Activated T-helper 2 cell treated with anti-CD3 and anti-CD28 coated beads, Interferon-gamma antibody, Interleukin-2, Interleukin-4, amounts not matched to agents 10 μg/mL and 5 μg/mL and 100 μg/mL, durations not matched to agents 14 hours and 24 hours and 36 hours (primary cell): ENCODE measurements around the gene DOK1. TPM values are rescaled to one million over a fixed set of nuclear protein-coding genes. Genes with fewer than 3 reads are reported as not detected.
"Not testable (repeated sequence)": the region's sequence is repeated elsewhere in the genome, so short reads cannot be mapped to it uniquely, and the experiment has no call there.

ENCODE experiments used
- DNase-seq: peaks from one replicate; pipeline ENCODE4 v3.0.0; 2021; ENCODE audit warnings: low spot score
- H3K27ac Mint-ChIP-seq: one replicate; pipeline ENCODE4 v1.8.0; 2021; ENCODE audit warnings: mixed read lengths
- H3K27me3 Mint-ChIP-seq: one replicate; pipeline ENCODE4 v1.8.0; 2021; ENCODE audit warnings: low read depth, mixed read lengths
- H3K36me3 Mint-ChIP-seq: one replicate; pipeline ENCODE4 v1.8.0; 2021; ENCODE audit warnings: low read depth, mixed read lengths
- H3K4me1 Mint-ChIP-seq: one replicate; pipeline ENCODE4 v1.8.0; 2021; ENCODE audit warnings: low read depth, mixed read lengths
- H3K4me3 Mint-ChIP-seq: one replicate; pipeline ENCODE4 v1.8.0; 2021; ENCODE audit warnings: low read depth, mild to moderate bottlenecking, moderate library complexity, mixed read lengths
- H3K9me3 Mint-ChIP-seq: one replicate; pipeline ENCODE4 v1.8.0; 2021; ENCODE audit warnings: mixed read lengths
- intact Hi-C: fragments of 100-400 bp; cut with micrococcal nuclease; formaldehyde crosslinking; loops from one replicate; pipeline ENCODE4 v1.15.1; 2023
- total RNA-seq: library from RNA; stranded (reverse); gene quantifications from 2 replicates; pipeline ENCODE4 v1.2.3, GENCODE V29; 2022

The DOK1 gene
- total RNA-seq, 1 donor from 2014 or later = 41.4 TPM

GRCh38 chr2:74556159-74556558, 1.6 kb downstream of the DOK1 start:
- DNase-seq = no peak
- no peaks in the 10 kb centered on the region for H3K27me3 Mint-ChIP-seq
- no peaks in the 10 kb centered on the region for H3K9me3 Mint-ChIP-seq
- H3K27ac Mint-ChIP-seq = peak overlapping the region; percentile 34
- peaks cover 30% of the 10 kb centered on the region for H3K4me1 Mint-ChIP-seq
- intact Hi-C loops = no loop called here
- peak overlapping the region; percentile 97 for H3K4me3 Mint-ChIP-seq
- peaks cover 25% of the 10 kb centered on the region for H3K36me3 Mint-ChIP-seq

- no peak overlapping the region for H3K27ac Mint-ChIP-seq
- H3K36me3 Mint-ChIP-seq = peaks cover 25% of the 10 kb centered on the region
- no peak for DNase-seq
- H3K4me1 Mint-ChIP-seq = peaks cover 25% of the 10 kb centered on the region
- intact Hi-C loops = no loop called here
- H3K9me3 Mint-ChIP-seq = no peaks in the 10 kb centered on the region
- H3K4me3 Mint-ChIP-seq = peak overlapping the region; percentile 22
- no peaks in the 10 kb centered on the region for H3K27me3 Mint-ChIP-seq
Observed at GRCh38 chr2:74556831-74557370, 2.4 kb downstream of the DOK1 start.

GRCh38 chr2:74558284-74559230, 4.0 kb downstream of the DOK1 start:
- intact Hi-C loops = no loop called here
- H3K27ac Mint-ChIP-seq = no peak overlapping the region
- peaks cover 25% of the 10 kb centered on the region for H3K36me3 Mint-ChIP-seq
- peaks cover 27% of the 10 kb centered on the region for H3K4me1 Mint-ChIP-seq
- no peaks in the 10 kb centered on the region for H3K27me3 Mint-ChIP-seq
- no peak overlapping the region for H3K4me3 Mint-ChIP-seq
- no peak for DNase-seq
- H3K9me3 Mint-ChIP-seq = no peaks in the 10 kb centered on the region

- intact Hi-C loops = no loop called here
- H3K27me3 Mint-ChIP-seq = no peaks in the 10 kb centered on the region
Observed at GRCh38 chr2:74559912-74560311, 5.4 kb downstream of the DOK1 start.

GRCh38 chr2:74560591-74560990, 6.1 kb downstream of the DOK1 start:
- no peaks in the 10 kb centered on the region for H3K27me3 Mint-ChIP-seq
- H3K4me1 Mint-ChIP-seq = peaks cover 33% of the 10 kb centered on the region
- intact Hi-C loops = no loop called here
- H3K36me3 Mint-ChIP-seq = peaks cover 16% of the 10 kb centered on the region
- DNase-seq = no peak
- no peaks in the 10 kb centered on the region for H3K9me3 Mint-ChIP-seq
- no peak overlapping the region for H3K27ac Mint-ChIP-seq
- no peak overlapping the region for H3K4me3 Mint-ChIP-seq

More at GRCh38 chr2:74559912-74560311, 5.4 kb downstream of the DOK1 start:
- H3K4me3 Mint-ChIP-seq = no peak overlapping the region
- H3K4me1 Mint-ChIP-seq = peaks cover 33% of the 10 kb centered on the region
- H3K27ac Mint-ChIP-seq = no peak overlapping the region
- DNase-seq = no peak
- peaks cover 22% of the 10 kb centered on the region for H3K36me3 Mint-ChIP-seq
- H3K9me3 Mint-ChIP-seq = no peaks in the 10 kb centered on the region

GRCh38 chr2:74561022-74561421, 6.5 kb downstream of the DOK1 start:
- H3K27ac Mint-ChIP-seq, H3K4me3 Mint-ChIP-seq, H3K9me3 Mint-ChIP-seq, intact Hi-C loops, DNase-seq, H3K27me3 Mint-ChIP-seq: not testable (repeated sequence)
- H3K4me1 Mint-ChIP-seq = peaks cover 36% of the 10 kb centered on the region
- peaks cover 15% of the 10 kb centered on the region for H3K36me3 Mint-ChIP-seq

GRCh38 chr2:74562126-74562775, 7.7 kb downstream of the DOK1 start:
- no peak for DNase-seq
- intact Hi-C loops = no loop called here
- Mint-ChIP-seq H3K4me3 (no peak overlapping the region), H3K9me3 (no peaks in the 10 kb centered on the region), H3K27ac (no peak overlapping the region), H3K4me1 (peaks cover 41% of the 10 kb centered on the region), H3K36me3 (peaks cover 3% of the 10 kb centered on the region), H3K27me3 (no peaks in the 10 kb centered on the region)

- Mint-ChIP-seq H3K27ac (no peak overlapping the region), H3K4me3 (no peak overlapping the region), H3K27me3 (no peaks in the 10 kb centered on the region), H3K4me1 (peaks cover 50% of the 10 kb centered on the region), H3K9me3 (no peaks in the 10 kb centered on the region), H3K36me3 (no peaks in the 10 kb centered on the region)
- intact Hi-C loops = no loop called here
- no peak for DNase-seq
Observed at GRCh38 chr2:74564222-74564621, 9.7 kb downstream of the DOK1 start.

GRCh38 chr2:74566076-74566753, 11.7 kb downstream of the DOK1 start:
- Mint-ChIP-seq H3K4me3 (no peak overlapping the region), H3K4me1 (peaks cover 51% of the 10 kb centered on the region), H3K9me3 (no peaks in the 10 kb centered on the region), H3K27ac (peak overlapping the region; percentile 76), H3K36me3 (no peaks in the 10 kb centered on the region), H3K27me3 (no peaks in the 10 kb centered on the region)
- intact Hi-C loops = loop anchor here (1.0 kb wide), 1 partner anchor 12 kb away; the partner anchor contains the start of gene DOK1
- no peak for DNase-seq

GRCh38 chr2:74566754-74567085, 12.2 kb downstream of the DOK1 start:
- Mint-ChIP-seq H3K4me3 (peak overlapping the region; percentile 28), H3K36me3 (no peaks in the 10 kb centered on the region), H3K27me3 (no peaks in the 10 kb centered on the region), H3K4me1 (peaks cover 50% of the 10 kb centered on the region), H3K27ac (peak overlapping the region; percentile 76), H3K9me3 (no peaks in the 10 kb centered on the region)
- DNase-seq = no peak
- intact Hi-C loops = loop anchor here (1.0 kb wide), 1 partner anchor 12 kb away; the partner anchor contains the start of gene DOK1

GRCh38 chr2:74567881-74568280, 13.4 kb downstream of the DOK1 start:
- no peak for DNase-seq
- Mint-ChIP-seq H3K4me3 (no peak overlapping the region), H3K4me1 (peaks cover 49% of the 10 kb centered on the region), H3K27me3 (no peaks in the 10 kb centered on the region), H3K36me3 (no peaks in the 10 kb centered on the region), H3K27ac (no peak overlapping the region), H3K9me3 (no peaks in the 10 kb centered on the region)
- intact Hi-C loops = no loop called here

GRCh38 chr2:74569686-74570085, 15.2 kb downstream of the DOK1 start:
- peaks cover 2% of the 10 kb centered on the region for H3K36me3 Mint-ChIP-seq
- H3K4me1 Mint-ChIP-seq = peaks cover 53% of the 10 kb centered on the region
- H3K27ac Mint-ChIP-seq = no peak overlapping the region
- intact Hi-C loops = loop anchor here (2.0 kb wide), 1 partner anchor 15 kb away; no protein-coding TSS in a partner anchor
- H3K4me3 Mint-ChIP-seq = no peak overlapping the region
- no peaks in the 10 kb centered on the region for H3K27me3 Mint-ChIP-seq
- no peaks in the 10 kb centered on the region for H3K9me3 Mint-ChIP-seq
- no peak for DNase-seq
